Activated CD8-positive, alpha-beta memory T cell treated with anti-CD3 and anti-CD28 coated beads, Interleukin-2, amount 10 ng/mL, durations not matched to agents 7 days and 5 days (primary cell): Measurements from ENCODE around the gene LRCH2. TPM values are rescaled to one million over a fixed set of nuclear protein-coding genes. Genes with fewer than 3 reads are reported as not detected.
"Not testable (repeated sequence)": the region's sequence is repeated elsewhere in the genome, so short reads cannot be mapped to it uniquely, and the experiment has no call there.

ENCODE experiments used
- ATAC-seq: fragments of 150-1000 bp; cut with Tn5 transposase; one replicate; pipeline ENCODE4 v1.10.0; 2021; ENCODE audit warnings: moderate library complexity
- CTCF ChIA-PET: fragments of 350-600 bp; sonication (Branson Sonifier 250); formaldehyde crosslinking; loops from one replicate; lab custom pipeline; 2021; ENCODE audit warnings: antibody characterized with exemption; lab: Charles Lee
- DNase-seq: peaks from one replicate; pipeline ENCODE4 v3.0.0-alpha.2; 2020
- H3K27ac Mint-ChIP-seq: one replicate; pipeline ENCODE4 v1.8.0; 2021; ENCODE audit warnings: mild to moderate bottlenecking, mixed read lengths
- H3K27me3 Mint-ChIP-seq: one replicate; pipeline ENCODE4 v1.8.0; 2021; ENCODE audit warnings: mixed read lengths
- H3K36me3 Mint-ChIP-seq: one replicate; pipeline ENCODE4 v1.8.0; 2021; ENCODE audit warnings: mild to moderate bottlenecking, mixed read lengths
- H3K4me1 Mint-ChIP-seq: one replicate; pipeline ENCODE4 v1.8.0; 2021; ENCODE audit warnings: mixed read lengths
- H3K4me3 Mint-ChIP-seq: one replicate; pipeline ENCODE4 v1.8.0; 2021; ENCODE audit warnings: mild to moderate bottlenecking, moderate library complexity, mixed read lengths
- H3K9me3 Mint-ChIP-seq: one replicate; pipeline ENCODE4 v1.8.0; 2022; ENCODE audit warnings: low read depth, mixed read lengths
- total RNA-seq, 2 experiments: library from RNA; stranded (reverse); gene quantifications; one replicate each; pipeline ENCODE4 v1.2.3, GENCODE V29; 2021

The LRCH2 gene
- total RNA-seq, 2 experiments from 2014 or later = not detected

DNA sequence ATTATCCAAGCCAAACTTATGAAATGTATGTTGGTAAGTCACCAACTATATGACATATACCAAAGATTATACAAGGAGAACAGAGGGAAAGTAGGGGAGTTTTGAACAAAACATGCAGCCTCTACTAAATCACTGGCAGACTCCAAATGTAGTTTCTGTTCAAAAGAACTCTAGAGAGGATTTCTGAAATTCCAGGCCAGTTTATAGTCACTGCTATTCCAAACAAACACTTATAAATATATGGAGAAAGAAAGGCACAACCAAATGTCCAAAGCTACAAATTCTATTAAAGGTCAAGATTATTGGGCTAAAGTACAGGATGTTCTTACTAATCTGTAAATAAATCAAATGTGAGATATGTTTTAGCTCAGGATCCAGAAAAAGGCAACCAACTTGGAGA, 2.7 kb upstream of the LRCH2 start:
- Mint-ChIP-seq H3K4me3 (no peak overlapping the region), H3K27me3 (peaks cover 12% of the 10 kb centered on the region), H3K36me3 (no peaks in the 10 kb centered on the region), H3K9me3 (no peaks in the 10 kb centered on the region), H3K27ac (no peak overlapping the region), H3K4me1 (no peaks in the 10 kb centered on the region)
- DNase-seq (no peak), ATAC-seq (no peak)
- CTCF ChIA-PET = no interaction called here

DNA sequence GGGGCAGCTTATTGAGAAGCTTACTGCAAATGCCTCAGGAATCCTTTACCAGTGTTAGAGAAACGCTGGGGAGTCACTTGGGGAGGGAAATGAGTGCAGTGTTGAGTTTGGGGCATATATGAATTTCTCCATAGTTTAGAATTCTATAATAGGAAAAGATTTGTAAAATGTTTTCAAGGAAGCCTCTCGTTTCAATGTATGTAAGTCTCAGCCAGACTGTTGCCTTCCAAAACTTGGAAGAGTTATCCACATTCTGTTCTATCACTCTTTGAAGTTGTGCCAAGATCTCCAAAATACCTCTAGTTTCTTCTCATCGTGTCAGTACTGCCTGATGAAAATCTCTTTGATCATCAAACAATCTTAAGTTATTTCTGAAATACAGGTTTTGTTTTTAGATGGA, 565 bp upstream of the LRCH2 start:
- no peaks in the 10 kb centered on the region for H3K36me3 Mint-ChIP-seq
- H3K27ac Mint-ChIP-seq = no peak overlapping the region
- CTCF ChIA-PET = no interaction called here
- no peak overlapping the region for H3K4me3 Mint-ChIP-seq
- H3K4me1 Mint-ChIP-seq = no peaks in the 10 kb centered on the region
- ATAC-seq = no peak
- H3K9me3 Mint-ChIP-seq = no peaks in the 10 kb centered on the region
- DNase-seq = no peak
- H3K27me3 Mint-ChIP-seq = peaks cover 12% of the 10 kb centered on the region

DNA sequence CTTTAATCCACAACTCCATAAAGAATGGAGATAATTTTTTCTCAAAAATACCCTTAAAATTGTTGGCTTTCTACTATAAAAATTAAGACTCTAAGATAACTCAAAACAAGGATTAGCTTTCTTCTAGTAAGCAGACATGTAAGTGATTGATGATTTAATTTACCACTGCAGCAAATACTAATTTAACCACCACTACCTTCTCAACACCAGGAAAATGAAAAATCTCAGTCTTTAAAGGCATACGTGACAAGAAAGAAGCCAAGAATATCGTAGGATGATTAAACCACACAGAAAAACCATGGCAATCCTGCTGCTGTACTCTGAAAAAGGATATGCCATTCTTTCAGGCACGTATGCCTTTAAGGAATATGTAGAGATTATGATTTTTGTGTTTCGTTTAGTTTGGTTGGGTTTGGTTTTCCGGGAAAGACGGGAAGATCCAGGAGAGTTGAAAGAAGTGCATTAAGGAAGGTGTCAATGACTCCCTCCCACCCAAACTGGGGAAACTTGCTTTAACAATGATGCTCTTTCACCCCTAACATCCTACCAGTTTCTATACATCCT, 881 bp downstream of the LRCH2 start:
- no peaks in the 10 kb centered on the region for H3K36me3 Mint-ChIP-seq
- H3K4me3 Mint-ChIP-seq = no peak overlapping the region
- peaks cover 12% of the 10 kb centered on the region for H3K27me3 Mint-ChIP-seq
- no peaks in the 10 kb centered on the region for H3K9me3 Mint-ChIP-seq
- CTCF ChIA-PET = no interaction called here
- no peaks in the 10 kb centered on the region for H3K4me1 Mint-ChIP-seq
- no peak for ATAC-seq
- no peak overlapping the region for H3K27ac Mint-ChIP-seq
- no peak for DNase-seq

DNA sequence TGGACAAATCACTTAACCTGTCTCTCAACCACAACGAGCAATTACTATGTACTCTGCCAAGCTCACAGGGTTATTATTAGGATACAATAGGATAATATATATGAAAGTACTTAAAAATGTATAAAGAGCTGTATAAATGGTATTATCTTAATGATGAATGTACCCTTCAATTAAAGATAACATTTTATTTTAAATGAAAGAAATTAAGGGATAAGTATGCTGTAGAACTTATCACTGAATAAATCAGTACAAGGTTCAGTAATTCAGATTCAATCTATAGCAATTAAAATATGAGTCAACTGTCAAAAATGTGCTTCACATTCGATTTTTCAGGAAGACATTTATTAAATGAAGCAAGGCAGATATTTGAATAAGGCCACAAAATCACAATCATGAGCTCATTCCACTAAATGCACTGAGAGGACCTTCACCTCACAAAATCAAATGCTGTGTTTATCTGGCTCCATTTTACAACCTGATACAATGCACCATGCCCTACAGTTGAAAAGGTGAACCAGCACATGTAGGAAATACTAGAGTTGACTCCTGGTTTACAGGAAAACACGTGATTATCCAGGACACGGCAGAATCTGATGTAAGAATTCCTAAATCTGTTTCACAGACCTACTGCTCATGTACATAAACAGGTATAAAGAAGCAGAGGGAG, 4.4 kb downstream of the LRCH2 start:
- ATAC-seq = no peak
- DNase-seq = no peak
- H3K4me3 Mint-ChIP-seq = no peak overlapping the region
- H3K9me3 Mint-ChIP-seq = no peaks in the 10 kb centered on the region
- H3K27me3 Mint-ChIP-seq = peaks cover 12% of the 10 kb centered on the region
- H3K4me1 Mint-ChIP-seq = no peaks in the 10 kb centered on the region
- H3K27ac Mint-ChIP-seq = no peak overlapping the region
- no peaks in the 10 kb centered on the region for H3K36me3 Mint-ChIP-seq
- CTCF ChIA-PET = no interaction called here

DNA sequence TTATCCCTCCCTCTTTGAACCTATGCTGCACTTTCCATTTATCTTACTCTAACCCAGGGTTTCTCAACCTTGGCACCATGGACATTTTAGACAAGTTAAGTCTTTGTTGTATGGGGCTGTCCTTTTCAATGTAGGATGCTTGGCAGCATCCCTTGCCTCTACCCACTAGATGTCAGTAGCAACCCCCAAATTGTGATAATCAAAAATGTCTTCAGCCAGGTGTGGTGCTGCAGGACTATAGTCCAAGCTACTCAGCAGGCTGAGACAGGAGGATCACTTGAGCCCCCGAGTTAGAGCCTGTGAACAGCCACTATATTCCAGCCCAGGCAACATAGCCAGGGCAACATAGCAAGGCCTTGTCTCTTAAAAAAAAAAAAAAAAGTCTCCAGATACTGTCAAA, 7.0 kb downstream of the LRCH2 start:
- H3K27ac Mint-ChIP-seq = no peak overlapping the region
- ATAC-seq = no peak
- no peaks in the 10 kb centered on the region for H3K27me3 Mint-ChIP-seq
- H3K4me3 Mint-ChIP-seq = no peak overlapping the region
- no peak for DNase-seq
- no peaks in the 10 kb centered on the region for H3K36me3 Mint-ChIP-seq
- H3K9me3 Mint-ChIP-seq = no peaks in the 10 kb centered on the region
- H3K4me1 Mint-ChIP-seq = no peaks in the 10 kb centered on the region
- CTCF ChIA-PET = no interaction called here

DNA sequence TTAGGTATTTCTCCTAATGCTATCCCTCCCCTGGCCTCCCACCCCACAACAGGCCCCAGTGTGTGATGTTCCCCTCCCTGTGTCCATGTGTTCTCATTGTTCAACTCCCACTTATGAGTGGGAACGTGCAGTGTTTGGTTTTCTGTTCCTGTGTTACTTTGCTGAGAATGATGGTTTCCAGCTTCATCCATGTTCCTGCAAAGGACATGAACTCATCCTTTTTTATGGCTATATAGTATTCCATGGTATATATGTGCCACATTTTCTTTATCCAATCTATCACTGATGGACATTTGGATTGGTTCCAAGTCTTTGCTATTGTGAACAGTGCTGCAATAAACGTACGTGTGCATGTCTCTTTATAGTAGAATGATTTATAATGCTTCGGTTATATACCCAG, 16.6 kb downstream of the LRCH2 start:
- H3K36me3 Mint-ChIP-seq, H3K9me3 Mint-ChIP-seq, DNase-seq, H3K27ac Mint-ChIP-seq, H3K27me3 Mint-ChIP-seq, H3K4me1 Mint-ChIP-seq, CTCF ChIA-PET, ATAC-seq, H3K4me3 Mint-ChIP-seq: not testable (repeated sequence)

DNA sequence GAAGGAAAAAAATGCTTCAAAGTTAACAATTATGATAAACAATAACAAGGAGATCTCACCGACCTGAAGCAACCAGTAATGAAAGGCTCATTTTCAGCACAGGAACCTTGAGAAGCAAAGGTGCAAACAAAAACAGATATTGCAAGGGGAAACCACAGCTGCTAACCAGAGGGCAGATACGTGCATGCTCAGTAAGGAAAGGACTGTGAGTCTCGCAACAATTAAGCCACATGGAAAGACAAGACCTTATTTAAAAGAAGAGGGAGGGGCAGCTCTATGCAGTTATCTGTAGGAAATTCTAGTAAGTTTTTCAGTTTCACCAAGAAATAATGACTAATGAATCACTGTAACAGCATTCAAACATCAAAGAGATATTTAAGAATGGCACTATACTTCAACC, 19.3 kb downstream of the LRCH2 start:
- ATAC-seq (no peak), DNase-seq (no peak)
- Mint-ChIP-seq H3K27me3 (no peaks in the 10 kb centered on the region), H3K36me3 (no peaks in the 10 kb centered on the region), H3K27ac (no peak overlapping the region), H3K4me1 (no peaks in the 10 kb centered on the region), H3K9me3 (no peaks in the 10 kb centered on the region), H3K4me3 (no peak overlapping the region)
- CTCF ChIA-PET = no interaction called here

DNA sequence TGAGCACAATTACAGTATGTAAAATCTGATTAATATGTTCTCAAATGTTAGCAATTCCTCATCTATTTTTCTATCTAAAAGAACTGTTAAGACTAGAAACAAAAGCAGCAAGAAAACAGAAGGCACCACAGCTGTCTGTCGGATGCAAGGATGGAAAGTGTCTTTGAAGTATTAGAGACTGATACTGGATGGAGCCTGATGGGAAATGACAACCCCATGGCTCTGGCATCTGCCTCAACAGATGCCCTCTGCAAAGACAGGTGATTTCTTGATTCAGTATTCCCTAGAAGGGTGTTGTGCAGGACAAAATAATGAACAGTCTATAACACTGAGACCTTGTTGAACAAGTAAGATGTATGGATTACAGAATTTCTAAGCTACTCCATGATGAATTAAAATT, 19.7 kb downstream of the LRCH2 start:
- Mint-ChIP-seq H3K27me3 (no peaks in the 10 kb centered on the region), H3K27ac (no peak overlapping the region), H3K9me3 (no peaks in the 10 kb centered on the region), H3K36me3 (no peaks in the 10 kb centered on the region), H3K4me3 (no peak overlapping the region), H3K4me1 (no peaks in the 10 kb centered on the region)
- ATAC-seq (no peak), DNase-seq (no peak)
- CTCF ChIA-PET = no interaction called here

DNA sequence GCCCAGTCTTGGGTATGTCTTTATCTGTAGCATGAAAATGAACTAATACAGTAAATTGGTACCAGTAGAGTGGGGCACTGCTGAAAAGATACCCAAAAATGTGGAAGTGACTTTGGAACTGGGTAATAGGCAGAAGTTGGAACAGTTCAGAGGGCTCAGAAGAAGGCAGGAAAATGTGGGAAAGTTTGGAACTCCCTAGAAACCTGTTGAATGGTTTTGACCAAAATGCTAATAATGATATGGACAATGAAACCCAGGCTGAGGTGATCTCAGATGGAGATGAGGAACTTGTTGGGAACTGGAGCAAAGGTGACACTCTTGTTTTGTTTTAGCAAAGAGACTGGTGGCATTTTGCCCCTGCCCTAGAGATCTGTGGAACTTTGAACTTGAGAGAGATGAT, 24.3 kb downstream of the LRCH2 start:
- DNase-seq, ATAC-seq, H3K36me3 Mint-ChIP-seq, H3K4me1 Mint-ChIP-seq, H3K4me3 Mint-ChIP-seq, CTCF ChIA-PET, H3K9me3 Mint-ChIP-seq, H3K27ac Mint-ChIP-seq, H3K27me3 Mint-ChIP-seq: not testable (repeated sequence)

DNA sequence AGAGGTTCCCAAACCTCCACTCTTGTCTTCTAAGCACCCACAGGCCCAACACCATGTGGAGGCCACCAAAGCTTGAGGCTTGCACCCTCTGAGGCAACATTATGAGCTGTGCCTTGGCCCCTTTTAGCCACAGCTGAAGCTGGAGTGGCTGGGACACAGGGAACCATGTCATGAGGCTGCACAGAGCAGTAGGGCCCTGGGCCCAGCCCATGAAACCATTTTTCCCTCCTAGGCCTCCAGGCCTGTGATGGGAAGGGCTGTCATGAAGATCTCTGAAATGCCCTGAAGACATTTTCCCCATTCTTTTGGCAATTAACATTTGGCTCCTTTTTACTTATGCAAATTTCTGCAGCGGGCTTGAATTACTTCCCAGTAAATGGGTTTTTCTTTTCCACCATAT, 29.9 kb downstream of the LRCH2 start:
- ATAC-seq = no peak
- Mint-ChIP-seq H3K9me3 (peaks cover 3% of the 10 kb centered on the region), H3K4me1 (no peaks in the 10 kb centered on the region)

DNA sequence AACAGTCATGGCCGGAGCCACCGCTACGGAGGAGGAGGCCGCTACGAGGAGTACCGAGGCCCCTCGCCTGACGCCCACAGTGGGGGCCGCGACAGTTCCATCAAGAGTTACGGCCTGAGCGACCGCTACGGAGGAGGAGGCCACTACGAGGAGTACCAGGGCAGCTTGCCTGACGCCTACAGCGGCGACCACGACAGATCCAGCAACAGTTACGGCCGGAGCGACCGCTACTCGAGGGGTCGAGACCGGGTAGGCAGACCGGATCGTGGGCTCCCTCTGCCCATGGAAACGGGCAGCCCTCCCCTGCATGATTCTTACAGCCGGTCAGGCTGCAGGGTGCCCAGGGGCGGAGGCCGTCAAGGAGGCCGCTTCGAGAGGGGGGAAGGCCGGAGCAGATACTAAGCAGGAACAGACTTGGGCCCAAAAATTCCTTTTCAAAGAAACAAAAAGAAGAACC, 41.6 kb downstream of the LRCH2 start:
- ATAC-seq = no peak
- Mint-ChIP-seq H3K27ac (no peak overlapping the region), H3K27me3 (no peaks in the 10 kb centered on the region), H3K9me3 (no peaks in the 10 kb centered on the region), H3K36me3 (no peaks in the 10 kb centered on the region), H3K4me3 (no peak overlapping the region), H3K4me1 (no peaks in the 10 kb centered on the region)
- CTCF ChIA-PET = no interaction called here
- DNase-seq = no peak

More for the DNA sequence above, 29.9 kb downstream of the LRCH2 start:
- Mint-ChIP-seq H3K4me3 (no peak overlapping the region), H3K27me3 (no peaks in the 10 kb centered on the region), H3K27ac (no peak overlapping the region), H3K36me3 (no peaks in the 10 kb centered on the region)
- CTCF ChIA-PET = no interaction called here
- no peak for DNase-seq

DNA sequence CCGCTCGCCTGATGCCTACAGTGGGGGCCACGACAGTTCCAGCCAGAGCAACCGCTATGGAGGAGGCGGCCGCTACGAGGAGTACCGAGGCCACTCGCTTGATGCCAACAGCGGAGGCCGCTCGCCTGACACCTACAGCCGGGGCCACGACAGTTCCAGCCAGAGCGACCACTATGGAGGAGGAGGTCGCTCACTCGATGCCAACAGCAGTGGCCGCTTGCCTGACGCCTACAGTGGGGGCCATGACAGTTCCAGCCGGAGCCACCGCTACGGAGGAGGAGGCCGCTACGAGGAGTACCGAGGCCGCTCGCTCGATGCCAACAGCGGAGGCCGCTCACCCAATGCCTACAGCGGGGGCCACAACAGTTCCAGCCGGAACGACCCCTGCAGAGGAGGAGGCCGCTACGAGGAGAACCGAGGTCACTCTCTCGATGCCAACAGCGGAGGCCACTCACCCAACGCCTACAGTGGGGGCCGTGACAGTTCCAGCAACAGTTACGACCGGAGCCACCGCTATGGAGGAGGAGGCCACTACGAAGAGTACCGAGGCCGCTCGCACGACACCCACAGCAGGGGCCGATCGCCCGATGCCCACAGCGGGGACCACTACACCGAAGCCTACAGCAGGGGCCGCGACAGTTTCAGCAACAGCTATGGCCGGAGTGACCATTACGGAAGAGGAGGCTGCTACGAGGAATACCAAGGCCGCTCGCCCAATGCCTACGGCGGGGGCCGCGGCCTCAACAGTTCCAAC, 42.2 kb downstream of the LRCH2 start:
- DNase-seq (no peak), ATAC-seq (no peak)
- Mint-ChIP-seq H3K9me3 (no peaks in the 10 kb centered on the region), H3K36me3 (no peaks in the 10 kb centered on the region), H3K4me3 (no peak overlapping the region), H3K27ac (no peak overlapping the region), H3K4me1 (no peaks in the 10 kb centered on the region), H3K27me3 (no peaks in the 10 kb centered on the region)
- CTCF ChIA-PET = no interaction called here

DNA sequence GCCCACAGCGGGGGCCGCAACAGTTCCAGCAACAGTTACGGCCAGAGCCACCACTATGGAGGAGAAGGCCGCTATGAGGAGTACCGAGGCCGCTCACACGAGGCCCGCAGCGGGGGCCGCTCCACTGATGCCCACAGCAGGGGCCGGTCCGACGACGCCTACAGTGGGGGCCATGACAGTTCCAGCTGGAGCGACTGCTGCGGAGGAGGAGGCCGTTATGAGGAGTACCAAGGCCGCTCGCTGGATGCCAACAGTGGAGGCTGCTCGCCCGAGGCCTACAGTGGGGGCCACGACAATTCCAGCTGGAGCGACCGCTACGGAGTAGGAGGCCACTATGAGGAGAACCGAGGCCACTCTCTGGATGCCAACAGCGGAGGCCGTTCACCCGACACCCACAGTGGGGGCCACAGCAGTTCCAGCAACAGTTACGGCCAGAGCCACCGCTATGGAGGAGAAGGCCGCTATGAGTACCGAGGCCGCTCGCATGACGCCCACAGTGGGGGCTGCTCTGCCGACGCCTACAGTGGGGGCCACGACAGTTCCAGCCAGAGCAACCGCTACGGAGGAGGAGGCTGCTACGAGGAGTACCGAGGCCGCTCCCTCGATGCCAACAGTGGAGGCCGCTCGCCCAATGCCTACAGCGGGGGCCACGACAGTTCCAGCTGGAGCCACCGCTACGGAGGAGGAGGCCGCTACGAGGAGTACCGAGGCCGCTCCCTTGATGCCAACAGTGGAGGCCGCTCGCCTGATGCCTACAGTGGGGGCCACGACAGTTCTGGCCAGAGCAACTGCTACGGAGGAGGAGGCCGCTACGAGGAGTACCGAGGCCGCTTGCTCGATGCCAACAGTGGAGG, 43.0 kb downstream of the LRCH2 start:
- H3K36me3 Mint-ChIP-seq = no peaks in the 10 kb centered on the region
- no peaks in the 10 kb centered on the region for H3K9me3 Mint-ChIP-seq
- DNase-seq (no peak), ATAC-seq (no peak)
- H3K4me1 Mint-ChIP-seq = no peaks in the 10 kb centered on the region
- CTCF ChIA-PET = no interaction called here
- H3K4me3 Mint-ChIP-seq = no peak overlapping the region
- H3K27ac Mint-ChIP-seq = no peak overlapping the region
- H3K27me3 Mint-ChIP-seq = no peaks in the 10 kb centered on the region
